ENCODE measurements around the gene ATG14.
A peak's percentile ranks its signal among the peaks of the same experiment; 100 is the strongest.
"Not testable (repeated sequence)": the region's sequence is repeated elsewhere in the genome, so short reads cannot be mapped to it uniquely, and the experiment has no call there.

The ATG14 gene

DNA sequence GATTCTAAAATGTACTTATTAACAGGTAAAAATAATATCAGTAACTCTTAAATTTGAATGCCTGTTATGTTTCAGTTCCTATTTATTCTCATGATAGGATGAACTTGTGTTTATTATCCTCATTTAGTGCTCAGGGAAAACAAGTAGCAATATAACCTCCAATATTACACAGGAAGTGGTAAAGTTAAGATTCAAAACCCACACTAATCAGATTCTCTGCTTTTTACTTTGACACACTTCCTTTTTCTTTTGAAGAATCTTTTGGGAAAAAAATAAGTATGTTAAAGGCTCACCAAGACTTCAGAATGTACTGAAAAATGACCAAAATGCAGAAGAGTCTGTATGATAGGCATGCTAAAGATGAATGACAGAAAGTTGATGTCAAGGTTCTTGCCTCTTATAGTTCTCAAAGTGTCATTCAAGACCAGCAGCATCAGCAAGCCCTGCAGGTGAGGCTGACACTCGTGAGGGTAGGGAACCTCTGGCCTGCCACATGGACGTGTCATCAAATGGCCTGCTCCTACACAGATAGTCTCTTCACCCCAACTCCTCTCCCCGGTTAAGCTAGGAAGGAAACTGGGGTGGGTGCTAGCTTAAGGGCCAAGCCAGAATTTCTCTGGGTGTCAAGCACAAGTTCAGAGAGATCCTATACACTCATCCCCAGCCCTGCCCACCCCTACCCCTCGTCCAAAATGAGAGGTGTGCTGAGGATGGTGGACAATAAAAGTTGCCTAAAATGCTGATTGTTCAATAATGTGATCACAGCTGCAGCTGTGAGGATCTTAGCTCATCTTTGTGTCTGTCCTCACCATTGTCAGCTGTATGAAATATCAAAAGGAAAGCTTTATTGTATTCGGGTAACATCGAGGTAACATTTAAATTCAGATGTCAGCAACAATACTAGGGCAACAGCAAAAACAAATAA lies 22.5 kb upstream of the ATG14 start:
- peak in 1 of 2 donors; percentile 17 for DNase-seq

DNA sequence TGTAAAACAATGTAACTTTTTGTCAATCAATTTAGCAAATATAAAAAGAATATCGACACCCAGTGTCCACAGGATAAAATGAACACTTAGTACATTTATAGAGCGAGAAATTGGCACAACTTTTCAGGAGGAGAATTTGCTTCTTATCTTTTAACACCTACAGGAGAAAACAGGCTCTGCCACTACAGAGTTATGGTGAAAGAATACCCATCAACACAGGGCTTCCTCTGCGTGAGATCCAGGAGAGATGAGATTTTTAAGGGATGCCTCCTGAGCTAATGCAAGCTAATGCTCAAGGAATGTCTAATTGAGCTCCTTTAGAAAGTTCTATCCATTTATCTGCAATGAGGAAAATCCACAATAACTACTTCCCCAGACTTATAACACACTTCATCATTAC lies 21.0 kb upstream of the ATG14 start:
- DNase-seq = no peak

DNA sequence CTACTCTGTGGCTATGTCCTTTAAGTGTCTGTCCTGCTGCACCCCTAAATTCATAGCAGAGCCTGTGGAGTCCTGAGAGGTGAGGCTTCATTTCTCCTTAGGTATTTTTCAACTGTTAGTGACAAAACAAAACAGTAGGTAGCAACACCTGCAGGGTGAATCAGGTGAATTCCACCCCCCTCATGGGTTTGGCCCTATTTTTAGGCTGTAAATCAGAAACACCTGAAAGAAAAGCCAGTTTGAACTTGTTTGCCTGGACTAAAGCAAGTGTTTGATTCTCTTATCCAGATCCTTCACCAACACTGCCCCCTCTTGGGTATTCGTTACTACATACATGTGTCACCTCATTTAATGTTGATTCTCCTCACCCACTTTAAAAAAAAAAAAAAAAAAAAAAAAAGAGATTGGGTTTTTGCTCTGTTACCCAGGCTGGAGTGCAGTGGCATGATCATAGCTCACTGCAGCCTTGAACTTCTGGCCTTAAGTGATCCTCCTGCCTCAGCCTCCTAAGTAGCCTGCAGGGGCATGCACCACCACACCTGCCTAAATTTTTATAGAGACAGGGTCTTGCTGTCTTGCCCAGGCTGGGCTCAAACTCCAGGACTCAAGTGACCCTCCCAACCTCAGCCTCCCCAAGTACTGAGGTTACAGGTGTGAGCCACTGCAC lies 18.5 kb upstream of the ATG14 start:
- DNase-seq = peak; percentile 42 to 78

DNA sequence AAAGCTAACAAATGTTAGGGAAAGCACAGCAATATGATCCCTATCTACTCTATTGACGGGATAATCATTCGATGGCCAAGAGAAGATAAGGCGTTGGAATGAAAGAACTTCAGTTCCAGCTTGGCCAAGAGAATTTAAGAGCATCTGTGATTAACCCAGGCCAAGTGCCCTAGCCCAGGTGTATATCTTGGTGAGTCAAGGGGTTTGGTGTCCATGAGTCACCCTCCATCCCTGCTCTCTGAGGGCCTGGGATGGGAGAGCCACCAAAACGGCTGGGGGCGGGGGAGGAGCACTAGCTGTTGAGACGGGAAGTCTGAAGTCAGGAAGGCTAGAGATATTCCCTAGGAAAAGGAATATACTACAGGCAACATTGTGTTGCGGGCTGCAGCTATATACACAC lies 15.8 kb upstream of the ATG14 start:
- no peak for DNase-seq

DNA sequence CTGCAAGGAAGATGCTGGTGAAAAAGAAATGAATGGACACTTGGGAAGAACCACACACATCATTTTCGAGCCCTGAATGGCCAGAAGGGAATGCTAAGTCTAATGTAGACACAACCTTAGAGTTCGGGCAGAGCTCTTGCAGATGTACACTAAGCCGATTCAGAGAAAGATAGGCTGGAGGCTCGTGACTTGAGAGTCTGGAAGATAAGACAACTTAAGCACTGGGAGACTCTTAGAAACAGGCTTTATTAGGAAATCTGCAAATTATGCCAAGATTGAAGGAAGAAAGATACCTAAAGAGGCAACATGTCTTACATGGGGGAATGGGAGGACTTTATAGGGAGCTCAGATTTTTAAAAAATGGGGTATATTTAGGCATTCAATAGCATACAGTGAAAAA lies 15.3 kb upstream of the ATG14 start:
- DNase-seq = no peak

DNA sequence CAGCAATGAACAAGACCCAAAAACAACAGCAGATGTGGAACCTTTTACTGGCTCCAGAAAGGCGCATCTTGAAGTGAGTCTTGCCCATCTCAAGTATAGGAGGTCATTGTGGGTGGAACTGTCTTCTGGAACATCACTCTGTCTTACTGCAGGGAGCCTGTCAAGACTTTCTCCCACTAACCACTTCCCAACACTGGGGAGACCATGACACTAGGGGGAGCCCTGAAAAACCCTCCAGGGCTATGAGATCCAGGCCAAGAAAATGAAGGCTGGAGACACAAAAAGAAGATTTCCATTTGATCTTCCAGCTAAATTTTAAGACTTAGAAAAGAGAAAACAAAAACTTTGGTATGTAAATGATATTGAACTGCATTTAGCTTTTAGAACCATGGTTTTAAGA lies 13.5 kb upstream of the ATG14 start:
- no peak for DNase-seq

DNA sequence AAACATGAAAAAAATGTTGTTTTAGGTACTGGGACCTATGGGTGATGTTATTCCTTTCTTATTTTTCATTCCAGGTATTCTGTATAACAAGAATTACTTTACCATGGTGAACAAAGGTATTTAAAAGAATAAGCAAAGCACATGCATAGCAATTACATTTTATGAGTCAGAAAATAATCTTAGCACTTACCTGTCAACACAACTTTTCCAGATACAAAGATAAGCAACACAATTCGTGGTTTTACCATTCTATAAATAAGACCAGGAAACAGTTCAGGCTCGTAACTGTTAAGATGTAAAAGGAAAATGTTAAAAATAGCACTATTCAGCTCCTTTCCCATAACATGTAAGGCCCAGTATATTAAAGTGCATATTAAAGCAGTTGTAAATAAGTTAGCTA lies 12.3 kb upstream of the ATG14 start:
- no peak for DNase-seq

DNA sequence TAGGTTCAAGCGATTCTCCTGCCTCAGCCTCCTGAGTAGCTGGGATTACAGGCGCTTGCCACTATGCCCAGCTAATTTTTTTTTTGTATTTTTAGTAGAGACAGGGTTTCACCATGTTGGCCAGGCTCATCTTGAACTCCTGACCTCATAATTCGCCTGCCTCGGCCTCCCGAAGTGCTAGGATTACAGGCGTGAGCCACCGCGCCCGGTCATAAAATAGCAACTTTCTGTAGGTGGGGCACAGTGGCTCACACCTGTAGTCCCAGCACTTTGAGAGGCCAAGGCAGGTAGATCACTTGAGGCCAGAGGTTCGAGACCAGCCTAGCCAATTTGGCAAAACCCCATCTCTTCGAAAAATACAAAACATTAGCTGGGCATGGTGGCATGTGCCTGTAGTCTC lies 10.7 kb upstream of the ATG14 start:
- not testable (repeated sequence) for DNase-seq

DNA sequence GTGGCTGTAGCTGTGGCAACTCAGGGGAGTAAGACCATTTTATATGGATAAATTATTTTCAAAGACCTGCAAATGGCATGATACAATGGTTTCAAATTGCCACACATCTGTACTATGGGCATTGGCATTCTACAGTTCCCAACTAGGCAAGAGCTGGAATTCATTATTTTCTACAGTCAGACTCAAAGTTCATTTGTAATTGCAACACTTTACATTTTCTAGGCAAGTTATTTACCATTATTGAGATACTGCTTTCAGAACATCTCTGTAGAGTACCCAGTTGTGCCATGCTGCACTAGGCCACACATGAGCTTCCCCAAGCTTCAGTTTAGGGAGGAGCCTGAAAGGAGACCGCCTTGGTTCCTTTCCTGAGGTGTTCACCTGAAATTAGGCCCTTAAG lies 8.0 kb upstream of the ATG14 start:
- no peak for DNase-seq

DNA sequence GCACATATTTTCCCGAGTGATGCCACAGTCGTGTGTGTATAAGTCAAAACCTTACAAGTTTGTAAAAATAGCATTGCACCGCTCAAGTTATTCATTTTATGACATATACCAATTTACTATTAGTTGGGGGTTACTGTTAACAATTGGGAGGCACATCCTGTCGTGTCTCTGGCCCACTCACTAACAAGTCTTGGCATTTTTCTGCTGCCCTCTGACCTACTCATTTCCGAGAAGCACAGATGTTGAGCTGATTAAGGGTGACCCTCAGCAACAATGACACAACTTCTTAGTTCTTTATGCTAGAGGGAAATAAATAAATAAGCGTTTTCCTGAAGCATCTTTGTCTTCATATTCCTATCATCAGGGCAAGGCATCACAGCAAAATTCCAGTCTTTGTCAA lies 6.8 kb upstream of the ATG14 start:
- DNase-seq = no peak

DNA sequence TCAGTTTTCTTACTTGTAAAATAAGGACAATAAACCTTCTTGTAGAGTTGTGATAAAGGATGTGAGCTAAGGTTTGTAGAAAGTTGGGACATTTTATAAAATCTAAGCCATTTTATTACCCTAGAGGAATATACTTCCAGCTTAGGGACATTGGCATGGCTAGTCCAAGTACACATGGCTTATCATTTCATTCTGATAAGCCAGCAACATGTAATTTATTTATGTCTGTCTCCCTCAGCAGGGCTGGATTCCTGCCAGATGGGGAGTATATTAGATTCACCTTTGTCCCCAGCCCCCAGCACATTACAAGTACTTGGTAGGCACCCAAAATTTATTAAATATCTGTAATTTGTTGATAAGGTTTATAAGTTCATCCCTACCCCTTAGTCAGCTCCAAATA lies 6.3 kb upstream of the ATG14 start:
- no peak for DNase-seq

DNA sequence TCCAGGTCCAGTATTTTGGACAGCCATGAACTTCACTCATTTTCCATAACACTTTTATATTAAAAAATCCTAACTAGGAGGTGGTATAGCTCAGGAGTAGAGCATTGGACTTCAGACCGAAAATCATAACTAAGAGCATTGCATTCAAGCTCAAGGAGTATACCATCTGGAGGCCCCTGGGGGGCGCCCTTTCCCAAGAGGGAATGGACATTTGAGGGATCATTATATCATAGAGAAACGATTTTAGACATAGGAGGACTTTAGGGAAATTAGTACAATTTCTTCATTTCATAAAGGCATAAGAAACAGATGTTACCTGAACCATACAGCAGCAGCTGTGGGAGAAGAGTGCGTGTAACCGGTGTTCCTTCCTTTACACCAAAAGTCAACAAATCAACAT lies 5.2 kb upstream of the ATG14 start:
- DNase-seq = peak in 1 of 2 donors; percentile 7

DNA sequence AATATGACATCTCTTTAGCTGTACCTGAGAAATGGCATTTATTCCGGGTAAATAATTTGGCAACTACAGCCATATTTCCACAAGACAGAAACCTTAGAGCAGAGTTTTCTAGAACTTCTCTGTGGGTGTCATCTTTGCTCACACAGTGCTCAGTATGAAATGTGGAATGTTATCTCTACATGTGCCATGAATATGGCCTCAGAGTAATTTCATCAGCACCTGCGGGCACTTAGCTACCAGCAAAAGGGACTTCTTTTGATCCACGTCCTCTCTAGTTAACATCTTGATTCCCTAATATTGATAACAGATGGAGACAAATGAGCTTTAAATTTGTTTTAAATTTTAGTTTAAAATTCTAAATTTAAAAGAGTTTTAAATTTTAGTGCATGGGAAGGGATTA lies 2.9 kb upstream of the ATG14 start:
- no peak for DNase-seq

DNA sequence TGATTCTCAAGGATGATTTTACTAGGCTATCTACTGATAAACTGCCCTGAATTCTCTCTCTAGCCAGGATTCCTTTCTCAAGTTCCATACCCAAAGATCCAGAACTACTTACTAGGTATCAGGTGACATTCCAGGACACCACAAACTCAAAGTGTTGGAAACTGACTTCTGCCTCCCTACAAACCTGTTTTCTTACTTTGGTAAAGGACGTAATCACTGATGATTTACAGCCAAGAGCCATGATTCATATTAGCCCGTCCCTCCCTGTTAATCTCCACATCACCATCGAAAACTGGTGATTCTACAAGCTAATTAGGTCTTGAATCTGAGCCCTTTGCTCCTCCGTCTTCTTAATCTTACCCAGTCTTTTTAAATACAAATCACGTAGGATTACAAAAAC lies 1.0 kb upstream of the ATG14 start:
- no peak for DNase-seq

DNA sequence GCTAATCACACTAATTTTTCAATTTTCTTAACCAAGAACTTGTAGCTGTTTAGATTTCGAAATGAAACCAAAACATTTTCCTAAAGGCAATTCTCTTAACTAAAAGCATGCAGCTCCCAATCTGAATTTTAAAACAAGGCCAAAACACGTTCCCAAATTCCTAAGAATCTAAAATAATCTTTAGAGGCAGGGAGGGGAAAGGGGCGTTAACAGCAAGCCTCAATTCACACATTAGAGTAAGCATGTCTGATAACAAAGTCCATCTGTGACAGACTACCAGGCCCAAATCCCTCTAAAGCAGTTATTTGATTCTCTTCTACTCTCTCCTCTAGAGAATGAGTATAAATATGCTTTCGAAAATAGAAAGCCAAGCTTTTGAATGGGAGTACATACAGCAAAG lies 754 bp downstream of the ATG14 start:
- DNase-seq = no peak

DNA sequence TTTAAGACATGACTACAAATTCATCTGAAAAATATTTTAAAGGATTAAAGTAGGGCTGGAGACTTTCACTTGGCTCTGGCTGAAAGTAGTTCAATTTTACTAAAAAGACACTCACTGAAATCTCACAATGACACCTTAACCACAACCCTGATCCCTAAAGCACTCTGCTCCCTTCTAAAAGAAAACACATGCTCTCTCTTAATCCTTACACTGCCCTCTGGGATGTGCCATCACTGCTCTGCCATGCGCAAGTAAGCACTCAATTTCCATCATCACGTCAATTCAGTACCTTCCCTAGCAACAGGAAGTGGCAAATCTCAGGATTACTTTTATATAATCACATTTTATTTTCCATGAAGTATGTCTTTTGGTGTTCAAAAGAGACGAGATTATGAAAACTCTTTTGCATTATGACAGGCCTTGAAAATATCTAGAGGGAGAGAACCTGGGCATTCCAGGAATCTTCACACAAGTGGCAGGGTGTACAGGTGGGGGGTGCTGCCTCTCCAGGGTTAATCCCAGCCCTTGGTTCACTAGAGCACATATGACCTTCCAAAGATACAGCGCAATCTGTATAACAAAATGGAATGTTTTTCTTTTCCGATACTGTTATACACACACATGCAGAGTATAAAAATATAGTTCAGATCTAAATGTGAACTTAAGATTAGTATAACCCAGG lies 7.3 kb downstream of the ATG14 start:
- DNase-seq = no peak

DNA sequence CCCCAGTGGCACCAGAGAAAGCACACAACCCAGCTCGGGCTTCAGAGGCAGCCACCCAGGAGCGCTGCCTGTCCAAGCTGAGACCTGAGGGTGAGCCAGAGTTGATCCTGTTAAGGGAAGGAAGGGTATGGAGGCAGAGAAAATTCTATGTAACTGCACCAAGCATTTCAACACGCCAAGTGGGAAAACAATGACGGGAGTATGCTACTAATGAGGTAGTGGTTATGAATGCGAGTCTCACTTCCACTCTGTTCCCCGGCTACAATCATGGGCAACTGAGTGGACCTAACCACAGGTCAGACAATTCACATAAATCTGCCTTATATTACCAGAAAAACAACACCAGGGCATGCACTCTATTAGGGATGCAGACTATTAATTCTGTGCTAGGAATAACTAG lies 9.9 kb downstream of the ATG14 start:
- DNase-seq = no peak

DNA sequence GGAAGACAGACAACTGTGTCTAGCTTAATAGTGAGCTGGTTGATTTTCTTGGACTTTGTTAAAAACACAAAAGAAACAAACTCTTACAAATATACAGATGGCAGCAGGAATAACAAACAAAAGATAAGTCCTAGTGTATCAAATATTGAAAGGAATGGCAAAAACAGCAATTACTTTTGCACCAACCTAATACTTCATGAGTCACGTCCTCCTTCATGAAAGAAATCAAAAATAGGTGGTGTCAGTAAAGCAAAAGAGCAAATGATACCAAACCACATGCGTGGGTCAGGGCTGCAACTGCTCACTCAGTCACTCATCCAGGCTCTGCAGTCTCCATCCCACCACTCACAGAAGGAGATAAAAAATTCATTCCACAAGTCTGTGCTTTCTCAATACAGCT lies 11.8 kb downstream of the ATG14 start:
- DNase-seq = no peak

DNA sequence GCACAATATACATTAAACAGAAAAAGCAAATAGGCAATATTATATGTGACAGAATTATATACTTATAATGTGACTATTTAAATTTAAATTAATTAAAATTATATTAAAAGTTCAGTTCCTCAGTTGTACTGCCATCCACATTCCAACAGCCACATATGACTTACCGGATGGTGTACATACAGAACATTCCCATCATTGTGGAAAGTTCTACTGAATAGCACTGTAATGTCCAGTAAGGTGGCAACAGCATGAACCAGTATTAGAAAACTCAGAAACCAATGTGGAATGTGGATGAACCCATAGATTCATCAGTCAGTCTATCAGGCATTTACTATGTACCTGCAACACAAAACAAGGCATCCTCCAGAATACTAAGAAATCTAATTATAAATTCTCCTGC lies 12.4 kb downstream of the ATG14 start:
- DNase-seq = no peak

DNA sequence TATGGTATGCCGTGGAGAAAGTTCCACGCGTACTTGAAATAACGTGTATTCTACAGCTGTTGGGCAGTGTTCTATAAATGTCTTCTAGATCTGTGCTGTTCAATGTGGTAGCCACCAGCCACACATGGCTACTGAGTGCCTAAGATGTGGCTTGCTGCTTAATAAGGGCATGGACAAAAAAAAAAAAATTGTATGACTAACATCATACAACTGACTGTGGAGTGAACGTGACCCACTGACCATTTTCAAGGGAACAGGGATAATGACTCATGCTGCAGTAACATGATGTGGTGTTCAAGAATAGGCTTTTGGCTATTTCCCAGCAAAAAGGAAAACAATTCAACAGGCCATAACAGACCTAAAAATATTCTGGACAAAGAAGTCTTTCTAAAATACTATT lies 13.0 kb downstream of the ATG14 start:
- no peak for DNase-seq

DNA sequence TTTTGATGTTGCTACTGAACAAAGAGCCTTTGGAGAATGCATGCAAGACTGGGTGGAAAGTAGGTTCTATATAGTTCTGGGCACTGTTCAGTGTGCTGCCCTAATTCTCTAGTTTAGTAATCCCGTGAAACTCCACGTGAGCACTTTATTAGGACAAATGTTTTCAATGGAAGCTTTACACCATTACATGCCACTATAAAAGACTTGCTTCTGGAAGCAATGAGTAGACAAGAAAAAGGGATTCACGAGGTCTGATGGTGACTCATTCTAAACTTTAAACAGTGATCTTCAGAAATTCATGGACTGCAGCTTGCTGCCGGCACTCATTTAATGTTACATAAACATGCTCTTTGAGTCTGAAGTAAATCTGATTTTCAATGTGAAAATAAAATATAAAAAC lies 22.3 kb downstream of the ATG14 start:
- no peak for DNase-seq

DNA sequence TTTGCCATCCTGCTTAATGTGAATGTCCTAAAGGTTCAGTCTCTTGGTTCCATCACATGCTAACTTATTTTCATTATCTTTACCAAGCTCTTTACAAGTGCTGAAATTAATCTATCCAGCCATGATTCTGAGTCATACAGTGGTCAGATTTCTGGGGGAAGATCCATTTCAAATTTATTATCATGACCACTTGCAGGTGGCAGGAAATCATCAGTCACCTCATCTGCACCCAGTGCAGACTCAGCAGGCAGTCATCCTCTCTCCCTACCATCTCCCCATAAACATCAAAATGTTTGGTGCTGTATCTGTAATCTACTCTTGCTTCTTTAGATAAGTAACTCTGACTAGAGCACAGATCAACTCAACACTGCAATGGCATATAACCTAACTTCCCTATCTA lies 23.5 kb downstream of the ATG14 start:
- no peak for DNase-seq

DNA sequence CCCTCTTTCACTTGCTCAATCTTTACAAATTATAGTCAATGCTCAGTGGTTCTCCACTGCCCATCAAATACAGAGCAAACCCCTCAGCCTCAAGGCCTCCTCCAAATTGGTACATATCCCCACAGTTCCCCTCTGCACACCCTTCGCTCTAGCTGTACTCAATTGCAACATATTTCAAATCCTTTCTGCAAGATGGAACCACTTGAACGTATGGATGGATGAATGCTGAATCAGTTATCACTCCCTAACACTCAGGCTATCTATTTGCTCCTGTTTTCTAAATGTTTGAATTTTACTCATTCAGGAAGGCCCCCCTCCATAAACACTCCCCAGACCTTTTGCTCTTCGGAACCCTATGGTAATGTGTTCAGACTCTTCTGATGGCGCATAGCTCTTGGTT lies 24.5 kb downstream of the ATG14 start:
- no peak for DNase-seq
